Hepatocyte (in vitro differentiated cells): Measurements from ENCODE around the gene C20orf204. TPM values are rescaled to one million over a fixed set of nuclear protein-coding genes. Genes with fewer than 3 reads are reported as not detected.

Experiments
- DNase-seq: peaks from one replicate; pipeline ENCODE4 v3.0.0-alpha.2; 2016; ENCODE audit warnings: low spot score
- H2AFZ ChIP-seq: fragments of 200-600 bp; sonication (generic); 2 replicates; pipeline ENCODE4 v1.6.0; 2016; ENCODE audit warnings: antibody characterized with exemption, mild to moderate bottlenecking
- H3K27ac ChIP-seq: fragments of 200-600 bp; sonication (generic); 2 replicates; pipeline ENCODE4 v1.5.1; 2016; ENCODE audit warnings: mild to moderate bottlenecking
- H3K27me3 ChIP-seq: fragments of 200-600 bp; sonication (generic); 2 replicates; pipeline ENCODE4 v1.6.1; 2016
- H3K36me3 ChIP-seq: fragments of 200-600 bp; sonication (generic); replicated peaks from 2 replicates; pipeline ENCODE4 v1.5.1; 2016; ENCODE audit warnings: low read depth; ENCODE audit not compliant: insufficient read depth
- H3K4me1 ChIP-seq: fragments of 200-600 bp; sonication (generic); 2 replicates; pipeline ENCODE4 v1.5.1; 2016; ENCODE audit warnings: mild to moderate bottlenecking, moderate library complexity; ENCODE audit not compliant: insufficient read depth
- H3K4me2 ChIP-seq: fragments of 200-600 bp; sonication (generic); 2 replicates; pipeline ENCODE4 v1.6.0; 2016
- H3K4me3 ChIP-seq: fragments of 200-600 bp; sonication (generic); 2 replicates; pipeline ENCODE4 v1.5.1; 2016; ENCODE audit warnings: mild to moderate bottlenecking
- H3K79me2 ChIP-seq: fragments of 200-600 bp; sonication (generic); 2 replicates; pipeline ENCODE4 v1.6.0; 2017; ENCODE audit warnings: mild to moderate bottlenecking
- H3K9me2 ChIP-seq: fragments of 200-600 bp; sonication (generic); replicated peaks from 2 replicates; pipeline ENCODE4 v1.6.0; 2017; ENCODE audit warnings: mild to moderate bottlenecking; ENCODE audit not compliant: insufficient read depth
- H3K9me3 ChIP-seq: fragments of 200-600 bp; sonication (generic); 2 replicates; pipeline ENCODE4 v1.5.1; 2016; ENCODE audit warnings: low read depth, mild to moderate bottlenecking
- H4K20me1 ChIP-seq: fragments of 200-600 bp; sonication (generic); 2 replicates; pipeline ENCODE4 v1.6.0; 2016; ENCODE audit warnings: mild to moderate bottlenecking; ENCODE audit not compliant: insufficient read depth, poor library complexity, severe bottlenecking
- EZH2 ChIP-seq: fragments of 200-600 bp; sonication (generic); IDR thresholded peaks from 2 replicates; pipeline ENCODE4 v1.6.1; 2016; ENCODE audit warnings: antibody characterized with exemption, mild to moderate bottlenecking, borderline replicate concordance
- EZH2phosphoT487 ChIP-seq: fragments of 200-600 bp; sonication (generic); IDR thresholded peaks from one replicate; pipeline ENCODE4 v1.6.1; 2018; ENCODE audit warnings: antibody characterized with exemption, mild to moderate bottlenecking, low read depth, moderate library complexity; ENCODE audit not compliant: unreplicated experiment, severe bottlenecking
- WGBS: methylation state at CpG from one replicate; pipeline ENCODE4 v1.1.6; 2016; ENCODE audit warnings: low lambda C conversion rate; ENCODE audit errors: missing lambda C conversion rate; 5-methylcytosine and 5-hydroxymethylcytosine counted together
- polyA plus RNA-seq: library from polyadenylated mRNA; unstranded; fragments of >200 nt; fragmentation: Nextera tagmentation; extraction: Ambion mirVana; gene quantifications from 2 replicates; pipeline ENCODE4 v1.2.1, GENCODE V29; 2016
- total RNA-seq: library from RNA; depleted of rRNA; stranded (reverse); fragments of >200 nt; gene quantifications from 2 replicates; pipeline ENCODE4 v1.2.3, GENCODE V29; 2014
- TF ChIP-seq, protein P1 (sequence below): fragments of 200-600 bp; sonication (generic); IDR thresholded peaks from 2 replicates; pipeline ENCODE4 v1.5.1; 2016; ENCODE audit warnings: antibody characterized with exemption, mild to moderate bottlenecking; ENCODE audit not compliant: poor library complexity

The C20orf204 gene
- total and polyA plus RNA-seq, 2 experiments from 2014 or later = 0.57 to 1.7 TPM

DNA sequence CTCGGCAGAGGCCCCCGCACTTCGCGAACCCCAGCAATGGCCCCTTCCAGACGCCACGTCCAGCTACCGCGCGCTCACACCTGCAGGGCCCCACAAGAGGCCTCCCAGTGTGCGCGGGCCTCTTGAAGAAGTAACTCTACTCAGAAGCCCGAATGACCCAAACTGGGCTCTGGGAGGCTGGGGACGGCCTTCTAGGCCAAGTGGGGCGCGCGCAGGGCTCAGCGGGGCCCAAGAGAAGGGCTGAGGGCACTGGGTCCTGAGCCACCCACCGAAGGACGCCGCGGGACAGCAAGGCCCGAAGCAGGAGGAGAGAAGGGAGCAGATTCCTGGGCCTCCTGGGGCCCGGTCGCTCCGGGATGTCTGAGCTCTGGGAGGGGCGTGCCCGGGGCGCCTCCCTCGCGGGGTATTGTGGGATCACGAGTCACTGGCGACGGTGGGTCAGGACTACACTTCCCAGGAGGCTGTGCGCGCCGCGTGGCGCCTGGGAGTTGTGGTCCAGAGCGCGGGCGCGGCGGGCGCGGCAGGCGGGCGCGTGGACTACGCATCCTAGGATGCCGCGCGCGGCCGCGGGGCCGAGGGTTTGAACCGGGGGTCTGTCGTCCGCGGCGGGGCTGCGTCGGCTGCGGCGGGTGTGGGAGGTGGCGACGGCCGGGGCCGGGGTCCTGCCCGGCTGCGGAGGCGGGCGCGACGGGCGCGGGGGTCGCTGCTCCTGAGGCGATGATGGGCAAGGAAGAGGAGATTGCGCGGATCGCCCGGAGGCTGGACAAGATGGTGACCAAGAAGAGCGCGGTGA is 26.8 kb downstream of the C20orf204 start, which contains the start of gene TCEA2:
Gene TCEA2 (plus strand): TSS at position 603 of the 793 bp plus-strand sequence. CDS start 115 bp downstream, at position 718.
- TF ChIP-seq EZH2 = no peak
- TF ChIP-seq, protein P1, sequence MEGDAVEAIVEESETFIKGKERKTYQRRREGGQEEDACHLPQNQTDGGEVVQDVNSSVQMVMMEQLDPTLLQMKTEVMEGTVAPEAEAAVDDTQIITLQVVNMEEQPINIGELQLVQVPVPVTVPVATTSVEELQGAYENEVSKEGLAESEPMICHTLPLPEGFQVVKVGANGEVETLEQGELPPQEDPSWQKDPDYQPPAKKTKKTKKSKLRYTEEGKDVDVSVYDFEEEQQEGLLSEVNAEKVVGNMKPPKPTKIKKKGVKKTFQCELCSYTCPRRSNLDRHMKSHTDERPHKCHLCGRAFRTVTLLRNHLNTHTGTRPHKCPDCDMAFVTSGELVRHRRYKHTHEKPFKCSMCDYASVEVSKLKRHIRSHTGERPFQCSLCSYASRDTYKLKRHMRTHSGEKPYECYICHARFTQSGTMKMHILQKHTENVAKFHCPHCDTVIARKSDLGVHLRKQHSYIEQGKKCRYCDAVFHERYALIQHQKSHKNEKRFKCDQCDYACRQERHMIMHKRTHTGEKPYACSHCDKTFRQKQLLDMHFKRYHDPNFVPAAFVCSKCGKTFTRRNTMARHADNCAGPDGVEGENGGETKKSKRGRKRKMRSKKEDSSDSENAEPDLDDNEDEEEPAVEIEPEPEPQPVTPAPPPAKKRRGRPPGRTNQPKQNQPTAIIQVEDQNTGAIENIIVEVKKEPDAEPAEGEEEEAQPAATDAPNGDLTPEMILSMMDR = no peak
- TF ChIP-seq EZH2phosphoT487 = no peak
- Histone ChIP-seq H3K27ac (peak within 1 kb of the TSS; percentile 93), H3K36me3 (no peaks in the 10 kb centered on the region), H3K4me1 (peaks cover 13% of the 10 kb centered on the region), H3K9me3 (no peaks in the 10 kb centered on the region), H2AFZ (peak within 1 kb of the TSS; percentile 74), H3K4me3 (peak within 1 kb of the TSS; percentile 98), H3K4me2 (peak within 1 kb of the TSS; percentile 95), H3K79me2 (peaks cover 12% of the 10 kb centered on the region), H4K20me1 (no peaks in the 10 kb centered on the region), H3K27me3 (no peaks in the 10 kb centered on the region), H3K9me2 (no peaks in the 10 kb centered on the region)
- WGBS = 9% methylated on average over 64 of the region's 85 CpGs
- peak; percentile 99 for DNase-seq

DNA sequence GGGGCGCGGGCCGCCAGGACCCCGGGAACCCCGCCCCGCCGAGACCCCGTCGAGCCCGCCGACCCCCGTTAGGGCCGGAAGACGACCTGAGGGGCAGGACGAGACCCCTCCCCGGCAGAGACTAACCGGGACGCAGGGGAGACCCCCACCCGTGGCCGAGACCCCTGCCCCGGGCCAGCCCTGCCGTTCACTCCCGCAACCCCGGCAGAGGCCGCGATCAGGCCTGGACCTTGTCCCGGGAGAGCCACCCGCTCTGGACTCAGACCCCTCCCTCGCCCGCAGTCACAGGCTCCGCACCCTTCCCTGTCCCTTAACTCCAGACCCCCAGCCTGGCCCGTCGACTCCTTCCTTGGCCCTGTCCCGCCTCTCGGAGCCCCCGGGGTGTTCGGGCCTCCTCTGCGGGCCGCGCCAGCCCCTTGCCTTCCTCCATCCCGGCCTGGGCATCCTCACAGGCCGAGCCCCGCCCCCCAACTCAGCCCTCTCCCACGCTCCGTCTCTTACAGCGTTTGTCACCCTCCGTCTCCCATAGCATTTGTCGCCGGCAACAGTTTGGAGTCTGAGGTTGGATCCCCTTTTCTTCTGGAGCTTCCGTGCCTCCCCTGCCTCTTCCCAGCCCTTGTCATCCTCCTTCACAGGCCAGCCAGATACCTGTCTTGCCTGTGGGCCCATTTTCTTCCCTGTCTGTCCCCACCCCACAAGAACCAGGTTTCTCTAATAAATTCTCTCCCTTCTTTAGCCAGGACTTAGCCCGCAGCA is 27.6 kb downstream of the C20orf204 start:
- H3K36me3 ChIP-seq = no peaks in the 10 kb centered on the region
- H4K20me1 ChIP-seq = no peaks in the 10 kb centered on the region
- TF ChIP-seq EZH2phosphoT487 (no peak), EZH2 (no peak)
- TF ChIP-seq, protein P1 = no peak
- no peaks in the 10 kb centered on the region for H3K9me3 ChIP-seq
- 13% methylated on average over 19 of the region's 51 CpGs for WGBS
- H3K27me3 ChIP-seq = no peaks in the 10 kb centered on the region
- H3K79me2 ChIP-seq = peaks cover 12% of the 10 kb centered on the region
- H3K4me2 ChIP-seq = peak overlapping the region; percentile 95
- peak; percentile 67 for DNase-seq
- peaks cover 13% of the 10 kb centered on the region for H3K4me1 ChIP-seq
- H2AFZ ChIP-seq = peak overlapping the region; percentile 63
- peak overlapping the region; percentile 34 for H3K27ac ChIP-seq
- no peaks in the 10 kb centered on the region for H3K9me2 ChIP-seq
- peak overlapping the region; percentile 98 for H3K4me3 ChIP-seq

- DNase-seq = no peak
- no peaks in the 10 kb centered on the region for H3K36me3 ChIP-seq
- peak overlapping the region; percentile 98 for H3K4me3 ChIP-seq
- peak overlapping the region; percentile 95 for H3K4me2 ChIP-seq
- H4K20me1 ChIP-seq = no peaks in the 10 kb centered on the region
- no peak overlapping the region for H2AFZ ChIP-seq
- no peaks in the 10 kb centered on the region for H3K9me2 ChIP-seq
- no peaks in the 10 kb centered on the region for H3K9me3 ChIP-seq
- 66% methylated on average over 12 of the region's 12 CpGs for WGBS
- H3K27ac ChIP-seq = peak overlapping the region; percentile 34
- H3K27me3 ChIP-seq = no peaks in the 10 kb centered on the region
- no peak for TF ChIP-seq EZH2phosphoT487
- no peak for TF ChIP-seq EZH2
- H3K79me2 ChIP-seq = peaks cover 12% of the 10 kb centered on the region
- peaks cover 13% of the 10 kb centered on the region for H3K4me1 ChIP-seq
Measured at GRCh38 chr20:64064145-64064698, 28.2 kb downstream of the C20orf204 start.
